H1 (cell line): Measurements from ENCODE around the gene ANKRD9. TPM values are rescaled to one million over a fixed set of nuclear protein-coding genes. Genes with fewer than 3 reads are reported as not detected.

ENCODE experiments used
- ATF2 ChIP-seq: IDR thresholded peaks from 2 replicates; pipeline ENCODE4 v1.6.1; 2012; ENCODE audit warnings: low read length, inconsistent platforms
- BRCA1 ChIP-seq: IDR thresholded peaks from 2 replicates; pipeline ENCODE4 v1.6.1; 2012; ENCODE audit warnings: low read depth, low read length, improper control_type of control experiment
- CEBPB ChIP-seq: IDR thresholded peaks from 2 replicates; pipeline ENCODE4 v1.6.1; 2012; ENCODE audit warnings: low read depth, low read length
- CHD7 ChIP-seq: fragments of 300-600 bp; sonication (generic); IDR thresholded peaks from 2 replicates; pipeline ENCODE4 v1.7.1; 2012; ENCODE audit warnings: low read length, moderate library complexity, mild to moderate bottlenecking, inconsistent platforms; ENCODE audit not compliant: insufficient replicate concordance
- SP1 ChIP-seq: IDR thresholded peaks from 2 replicates; pipeline ENCODE4 v1.6.1; 2011; ENCODE audit warnings: low read depth, low read length
- SUZ12 ChIP-seq: fragments of 200-600 bp; sonication (generic); IDR thresholded peaks from 2 replicates; pipeline ENCODE4 v1.6.1; 2012; ENCODE audit warnings: mild to moderate bottlenecking, inconsistent platforms, low read length, moderate library complexity, mixed read lengths
- TBP ChIP-seq: IDR thresholded peaks from 2 replicates; pipeline ENCODE4 v1.6.1; 2011; ENCODE audit warnings: low read depth, low read length, improper control_type of control experiment
- USF2 ChIP-seq: IDR thresholded peaks from 2 replicates; pipeline ENCODE4 v1.6.1; 2011; ENCODE audit warnings: low read length, improper control_type of control experiment
- polyA plus RNA-seq, 7 experiments: library from polyadenylated mRNA; depleted of rRNA in 3 of 7; stranded (reverse) in 5 of 7; unstranded in 2 of 7; fragments of >200 nt in 5 of 7; fragments of 200-250 nt in 2 of 7; gene quantifications; 1 replicate in 5 of 7; 2 replicates in 1 of 7; 4 replicates in 1 of 7; pipeline versions ENCODE4 v1.2.1 to v1.2.3, GENCODE V29; 2011 to 2013; ENCODE audit warnings: missing spikeins in 2 of 7, mixed read lengths in 2 of 7
- total RNA-seq: library from RNA; stranded (reverse); fragmentation: NEBNext Ultra II Directional; extraction: Animal tissue kit (Norgen Biotek cat#: 25700); gene quantifications from 2 replicates; pipeline ENCODE4 v1.2.1, GENCODE V29; 2021

Gene ANKRD9
- total and polyA plus RNA-seq, 2 of the 8 experiments (the other 6 are each of a cell fraction or from before 2014, with no cell fraction given) = 37.0 to 41.8 TPM

GRCh38 chr14:102505000-102505619 lies 4.5 kb downstream of the ANKRD9 start (continued):
- no peak for TF ChIP-seq CHD7
- TF ChIP-seq BRCA1 = no peak
- TF ChIP-seq USF2 = no peak
- no peak for TF ChIP-seq TBP
- TF ChIP-seq SP1 = no peak
- no peak for TF ChIP-seq ATF2
- no peak for TF ChIP-seq SUZ12
- TF ChIP-seq CEBPB = no peak
